ENCODE data around the gene ANLN. TPM values are rescaled to one million over a fixed set of nuclear protein-coding genes. Genes with fewer than 3 reads are reported as not detected.

Gene ANLN
- total and polyA plus RNA-seq, 2 experiments from 2014 or later: 26.9 to 66.7 TPM

DNA sequence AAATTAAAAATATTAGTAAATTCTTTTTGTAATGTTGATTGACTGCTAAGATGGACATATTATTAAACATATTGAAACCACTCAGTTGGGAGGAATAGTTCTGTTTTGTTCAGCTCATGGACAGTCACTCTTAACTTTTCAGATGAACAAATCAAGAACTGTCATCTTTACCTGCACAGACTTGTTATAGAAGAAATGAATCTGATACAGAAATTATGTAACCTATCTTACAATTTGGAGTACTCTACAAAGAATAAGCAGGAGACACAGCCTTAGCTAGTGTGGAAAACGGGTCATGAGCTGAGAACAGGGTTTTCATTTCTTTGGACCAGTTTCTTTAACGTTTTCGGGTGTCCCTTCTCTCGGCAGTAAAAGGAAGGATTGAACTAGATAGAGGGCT is 1.2 kb upstream of the ANLN start:
- Mint-ChIP-seq H3K9me3 (no peaks in the 10 kb centered on the region), H3K27ac (no peak overlapping the region), H3K27me3 (ENCODE audit: insufficient read depth, low read depth, poor library complexity) (peaks cover 4% of the 10 kb centered on the region), H3K36me3 (ENCODE audit: low read depth) (no peaks in the 10 kb centered on the region), H3K4me1 (peaks cover 27% of the 10 kb centered on the region), H3K4me3 (0 out of 3 replicates have a peak overlapping the region, but pooled peaks have one; percentile 18)
- H3K27me3 ChIP-seq (ENCODE audit: insufficient read depth): no peaks in the 10 kb centered on the region
- no peaks in the 10 kb centered on the region for H3K9me2 ChIP-seq (ENCODE audit: insufficient read depth)
- peak overlapping the region; percentile 79; the same call in 1 of the 2 replicates for H3K27ac ChIP-seq (ENCODE audit: low read depth)
- TF ChIP-seq EZH2phosphoT487 (IDR thresholded peaks at IDR 0.05; ENCODE audit: unreplicated experiment) (no peak), EZH2 (IDR thresholded peaks at IDR 0.05; ENCODE audit: low read depth, unreplicated experiment) (no peak), NANOG (IDR thresholded peaks at IDR 0.05; ENCODE audit: borderline replicate concordance) (no peak), ZNF331 (CRISPR knock-in tag; IDR thresholded peaks at IDR 0.05; ENCODE audit: low read depth) (no peak)
- TF ChIP-seq, protein P1, sequence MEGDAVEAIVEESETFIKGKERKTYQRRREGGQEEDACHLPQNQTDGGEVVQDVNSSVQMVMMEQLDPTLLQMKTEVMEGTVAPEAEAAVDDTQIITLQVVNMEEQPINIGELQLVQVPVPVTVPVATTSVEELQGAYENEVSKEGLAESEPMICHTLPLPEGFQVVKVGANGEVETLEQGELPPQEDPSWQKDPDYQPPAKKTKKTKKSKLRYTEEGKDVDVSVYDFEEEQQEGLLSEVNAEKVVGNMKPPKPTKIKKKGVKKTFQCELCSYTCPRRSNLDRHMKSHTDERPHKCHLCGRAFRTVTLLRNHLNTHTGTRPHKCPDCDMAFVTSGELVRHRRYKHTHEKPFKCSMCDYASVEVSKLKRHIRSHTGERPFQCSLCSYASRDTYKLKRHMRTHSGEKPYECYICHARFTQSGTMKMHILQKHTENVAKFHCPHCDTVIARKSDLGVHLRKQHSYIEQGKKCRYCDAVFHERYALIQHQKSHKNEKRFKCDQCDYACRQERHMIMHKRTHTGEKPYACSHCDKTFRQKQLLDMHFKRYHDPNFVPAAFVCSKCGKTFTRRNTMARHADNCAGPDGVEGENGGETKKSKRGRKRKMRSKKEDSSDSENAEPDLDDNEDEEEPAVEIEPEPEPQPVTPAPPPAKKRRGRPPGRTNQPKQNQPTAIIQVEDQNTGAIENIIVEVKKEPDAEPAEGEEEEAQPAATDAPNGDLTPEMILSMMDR (conservative IDR thresholded peaks at IDR 0.05; ENCODE audit: low read depth in 2 of 2): no peak
- TF ChIP-seq, protein P2, sequence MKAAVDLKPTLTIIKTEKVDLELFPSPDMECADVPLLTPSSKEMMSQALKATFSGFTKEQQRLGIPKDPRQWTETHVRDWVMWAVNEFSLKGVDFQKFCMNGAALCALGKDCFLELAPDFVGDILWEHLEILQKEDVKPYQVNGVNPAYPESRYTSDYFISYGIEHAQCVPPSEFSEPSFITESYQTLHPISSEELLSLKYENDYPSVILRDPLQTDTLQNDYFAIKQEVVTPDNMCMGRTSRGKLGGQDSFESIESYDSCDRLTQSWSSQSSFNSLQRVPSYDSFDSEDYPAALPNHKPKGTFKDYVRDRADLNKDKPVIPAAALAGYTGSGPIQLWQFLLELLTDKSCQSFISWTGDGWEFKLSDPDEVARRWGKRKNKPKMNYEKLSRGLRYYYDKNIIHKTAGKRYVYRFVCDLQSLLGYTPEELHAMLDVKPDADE (IDR thresholded peaks at IDR 0.05): no peak
- H3F3A ChIP-seq (replicated peaks; ENCODE audit: low read depth): peaks cover 5% of the 10 kb centered on the region; the same call in 1 of the 2 replicates
- ATAC-seq: no peak
- H3K79me2 ChIP-seq (replicated peaks; ENCODE audit: insufficient read depth): peaks cover 31% of the 10 kb centered on the region
- H3K4me3 ChIP-seq: no peak overlapping the region
- peaks cover 3% of the 10 kb centered on the region; the same call in 1 of the 2 replicates for H4K20me1 ChIP-seq (replicated peaks; ENCODE audit: insufficient read depth)
- DNase-seq (ENCODE audit: low spot score): no peak
- H3K4me2 ChIP-seq: no peak overlapping the region
- peaks cover 22% of the 10 kb centered on the region for H3K4me1 ChIP-seq (ENCODE audit: insufficient read depth)
- H3K36me3 ChIP-seq (ENCODE audit: insufficient read depth): no peaks in the 10 kb centered on the region
- peak overlapping the region; percentile 74; the same call in 1 of the 2 replicates for H2AFZ ChIP-seq

DNA sequence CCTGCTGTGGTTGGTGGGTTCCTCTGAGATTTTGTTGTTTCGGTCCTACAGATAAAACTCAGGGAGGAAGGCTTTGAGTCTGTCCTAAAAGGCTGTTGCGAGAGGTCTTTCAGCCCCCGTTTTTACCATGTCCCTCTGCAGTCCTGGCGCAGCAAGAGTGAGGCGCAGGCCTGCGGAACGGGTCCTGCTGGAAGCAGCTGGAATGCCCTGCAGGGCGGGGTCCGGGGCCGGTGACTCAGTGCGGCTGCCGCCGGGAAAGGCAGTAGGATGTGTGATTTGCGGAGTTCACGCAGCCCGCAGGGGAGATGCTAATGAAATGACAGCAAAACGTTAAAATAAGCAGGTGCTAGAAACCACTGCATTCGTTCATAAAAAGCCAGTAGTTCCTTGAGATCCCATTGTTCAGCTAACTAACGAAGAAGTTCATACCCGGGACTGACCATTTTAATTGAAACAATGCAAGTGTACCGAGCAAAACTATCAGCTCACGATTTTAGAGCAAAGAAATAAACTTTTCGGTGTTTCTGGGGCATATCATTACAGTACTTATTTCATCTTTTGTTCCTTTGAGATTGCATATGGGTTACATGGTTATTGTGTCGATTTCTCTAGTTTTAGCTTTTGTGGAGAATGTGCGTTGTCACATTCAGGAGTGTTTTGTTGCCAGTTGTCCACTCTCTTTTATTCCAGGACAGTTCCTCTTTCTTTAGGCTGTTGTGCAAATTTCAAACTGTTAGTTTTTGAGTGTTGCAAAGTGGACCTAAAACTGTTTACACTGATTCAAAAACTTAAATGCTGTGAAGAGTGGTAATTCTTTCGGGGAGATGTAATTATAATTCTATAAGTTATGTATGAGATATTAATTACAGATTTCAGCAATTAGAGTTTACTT is 783 bp downstream of the ANLN start:
- DNase-seq (ENCODE audit: low spot score) (peak; percentile 93), ATAC-seq (peak; percentile 87)
- H4K20me1 ChIP-seq (replicated peaks; ENCODE audit: insufficient read depth): peaks cover 6% of the 10 kb centered on the region; the same call in 1 of the 2 replicates
- Mint-ChIP-seq H3K4me3 (peak overlapping the region; percentile 90), H3K4me1 (peaks cover 36% of the 10 kb centered on the region), H3K27me3 (ENCODE audit: insufficient read depth, low read depth, poor library complexity) (peaks cover 4% of the 10 kb centered on the region), H3K27ac (peak overlapping the region; percentile 98), H3K36me3 (ENCODE audit: low read depth) (peaks cover 14% of the 10 kb centered on the region), H3K9me3 (peaks cover 9% of the 10 kb centered on the region; the same call in 2 of the 3 replicates)
- H3F3A ChIP-seq (replicated peaks; ENCODE audit: low read depth): peaks cover 5% of the 10 kb centered on the region; the same call in 1 of the 2 replicates
- no peaks in the 10 kb centered on the region for H3K27me3 ChIP-seq (ENCODE audit: insufficient read depth)
- H3K36me3 ChIP-seq (ENCODE audit: insufficient read depth): no peaks in the 10 kb centered on the region
- peaks cover 34% of the 10 kb centered on the region for H3K4me1 ChIP-seq (ENCODE audit: insufficient read depth)
- no peaks in the 10 kb centered on the region for H3K9me2 ChIP-seq (ENCODE audit: insufficient read depth)
- peak overlapping the region; percentile 76 for H3K4me3 ChIP-seq
- H3K4me2 ChIP-seq: peak overlapping the region; percentile 81
- H3K79me2 ChIP-seq (replicated peaks; ENCODE audit: insufficient read depth): peaks cover 51% of the 10 kb centered on the region
- H2AFZ ChIP-seq: peak overlapping the region; percentile 24
- TF ChIP-seq, protein P2 (IDR thresholded peaks at IDR 0.05): 0 out of 2 replicates have a peak, but pooled peaks have one; percentile 23
- TF ChIP-seq POLR2AphosphoS5 (IDR thresholded peaks at IDR 0.05; ENCODE audit: low read depth): no peak
- peak overlapping the region; percentile 97 for H3K27ac ChIP-seq (ENCODE audit: low read depth)
